ENCODE data around the gene GRIPAP1. TPM values are rescaled to one million over a fixed set of nuclear protein-coding genes. Genes with fewer than 3 reads are reported as not detected.

GRIPAP1 gene
- total and polyA plus RNA-seq, 7 donors, result 14.4 to 63.1 (median 26.0) TPM

GRCh38 chrX:48972220-48973164 lies 29.6 kb downstream of the GRIPAP1 start:
- no peaks in the 10 kb centered on the region for H3K27me3 ChIP-seq
- peak overlapping the region; percentile 27 to 61 (median 61) for H3K27ac ChIP-seq
- H3K9me3 ChIP-seq, result no peaks in the 10 kb centered on the region
- peaks cover 0 to 11% (median 2%) of the 10 kb centered on the region in 4 donors for H3K4me1 ChIP-seq
- intact Hi-C loops (cut with DNase I), result no loop called here
- H3K4me3 ChIP-seq, result peak overlapping the region; percentile 30 to 47 (median 44)
- no peak for TF ChIP-seq POLR2AphosphoS5 (IDR thresholded peaks at IDR 0.05)
- no peak for TF ChIP-seq POLR2A (IDR thresholded peaks at IDR 0.05)
- no peak for TF ChIP-seq EP300 (IDR thresholded peaks at IDR 0.05)
- TF ChIP-seq CTCF (IDR thresholded peaks at IDR 0.05), result peak; percentile 11 to 52 (median 39)
- 20 to 25% methylated on average over 13 of the region's 13 CpGs for WGBS, 2 donors
- no peak for DNase-seq
- H3K36me3 ChIP-seq, result peaks cover 0 to 17% (median 0%) of the 10 kb centered on the region in 4 donors

- peak; percentile 73 for DNase-seq
- Histone ChIP-seq H3K9me3 (no peaks in the 10 kb centered on the region), H3K27ac (peak within 1 kb of the TSS; percentile 27 to 61 (median 61)), H3K4me1 (peaks cover 0 to 11% (median 2%) of the 10 kb centered on the region in 4 donors), H3K27me3 (no peaks in the 10 kb centered on the region), H3K4me3 (peak within 1 kb of the TSS; percentile 30 to 47 (median 44)), H3K36me3 (peaks cover 0 to 17% (median 0%) of the 10 kb centered on the region in 4 donors)
- WGBS, 2 donors, result 2 to 3% methylated on average over 28 of the region's 28 CpGs
- no peak for TF ChIP-seq CTCF (IDR thresholded peaks at IDR 0.05)
- TF ChIP-seq EP300 (IDR thresholded peaks at IDR 0.05), result no peak
- TF ChIP-seq POLR2AphosphoS5 (IDR thresholded peaks at IDR 0.05), result no peak
- no peak for TF ChIP-seq POLR2A (IDR thresholded peaks at IDR 0.05)
- intact Hi-C loops (cut with DNase I), result no loop called here
These were observed 30.5 kb downstream of the GRIPAP1 start, which contains the start of gene KCND1 for GRCh38 chrX:48971249-48972219. Gene KCND1, minus strand, starts transcription at chrX:48971844. Its CDS starts 1,573 bp downstream, at chrX:48970271.

GRCh38 chrX:48969471-48969870 lies 32.6 kb downstream of the GRIPAP1 start:
- DNase-seq, result no peak
- intact Hi-C loops (cut with DNase I), result no loop called here
- Histone ChIP-seq H3K27ac (no peak overlapping the region), H3K27me3 (no peaks in the 10 kb centered on the region), H3K4me3 (no peak overlapping the region), H3K4me1 (peaks cover 0 to 11% (median 2%) of the 10 kb centered on the region in 4 donors), H3K36me3 (peaks cover 0 to 5% (median 0%) of the 10 kb centered on the region in 4 donors), H3K9me3 (no peaks in the 10 kb centered on the region)
- WGBS, 2 donors, result 96% methylated on average over 28 of the region's 28 CpGs
- TF ChIP-seq CTCF (IDR thresholded peaks at IDR 0.05) (no peak), EP300 (IDR thresholded peaks at IDR 0.05) (no peak), POLR2A (IDR thresholded peaks at IDR 0.05) (no peak), POLR2AphosphoS5 (IDR thresholded peaks at IDR 0.05) (no peak)

GRCh38 chrX:48968377-48968776 lies 33.7 kb downstream of the GRIPAP1 start:
- H3K36me3 ChIP-seq, result no peaks in the 10 kb centered on the region
- no peak for DNase-seq
- H3K4me1 ChIP-seq, result peaks cover 0 to 11% (median 2%) of the 10 kb centered on the region in 4 donors
- 70 to 89% methylated on average over 1 of the region's 1 CpG for WGBS, 2 donors
- H3K27ac ChIP-seq, result no peak overlapping the region
- H3K27me3 ChIP-seq, result no peaks in the 10 kb centered on the region
- H3K9me3 ChIP-seq, result no peaks in the 10 kb centered on the region
- TF ChIP-seq CTCF (IDR thresholded peaks at IDR 0.05) (no peak), POLR2AphosphoS5 (IDR thresholded peaks at IDR 0.05) (no peak)
- intact Hi-C loops (cut with DNase I), result no loop called here
- H3K4me3 ChIP-seq, result no peak overlapping the region
